Left colon (tissue), 2 donors: Measurements from ENCODE around the gene SNX6. TPM values are rescaled to one million over a fixed set of nuclear protein-coding genes. Genes with fewer than 3 reads are reported as not detected.
A peak's percentile ranks its signal among the peaks of the same experiment; 100 is the strongest.
"Not testable (repeated sequence)": the region's sequence is repeated elsewhere in the genome, so short reads cannot be mapped to it uniquely, and the experiment has no call there.

Experiments used
- ATAC-seq: fragments of 200-7000 bp; cut with Tn5 transposase; one replicate; pipeline ENCODE4 v1.9.1; 2020; ENCODE audit warnings: mild to moderate bottlenecking, moderate library complexity
- DNase-seq, 2 donors: peaks; one replicate each; pipeline ENCODE4 v3.0.0-alpha.2; 2020
- intact Hi-C, 2 donors: fragments of 100-400 bp; cut with DNase I in 1 of 2; cut with micrococcal nuclease in 1 of 2; formaldehyde crosslinking; loops; one replicate each; pipeline versions ENCODE4 v1.11.2 to v1.14.0; 2022; cut with DNase I, micrococcal nuclease
- long read RNA-seq: library from polyadenylated mRNA; unstranded; transcript quantifications from one replicate; pipeline ENCODE4 v2.0.0, GENCODE V29; 2021
- total RNA-seq, 2 donors: library from RNA; stranded (reverse); fragmentation: NEBNext Ultra II Directional; extraction: Animal tissue kit (Norgen Biotek cat#: 25700); gene quantifications; one replicate each; pipeline ENCODE4 v1.2.1, GENCODE V29; 2021
- donor health status: DM: no; HTN: no; CAD: no.
- donor health status: DM: yes; HTN: yes; CAD: no.

The SNX6 gene
- total RNA-seq, result 10 to 100 TPM; 83.1 to 87.0 TPM
- long read RNA-seq, transcript SNX6-201 (14 exons, 2,001 nt), result major isoform, 239 of 282 reads
- long read RNA-seq, transcript SNX6-202 (13 exons, 3,398 nt), result minor isoform, 10 of 282 reads
- long read RNA-seq, partial matches to known transcripts, result 15 of 282 reads
- long read RNA-seq, other reads (novel, unspliced or antisense), result 18 of 282 reads

DNA sequence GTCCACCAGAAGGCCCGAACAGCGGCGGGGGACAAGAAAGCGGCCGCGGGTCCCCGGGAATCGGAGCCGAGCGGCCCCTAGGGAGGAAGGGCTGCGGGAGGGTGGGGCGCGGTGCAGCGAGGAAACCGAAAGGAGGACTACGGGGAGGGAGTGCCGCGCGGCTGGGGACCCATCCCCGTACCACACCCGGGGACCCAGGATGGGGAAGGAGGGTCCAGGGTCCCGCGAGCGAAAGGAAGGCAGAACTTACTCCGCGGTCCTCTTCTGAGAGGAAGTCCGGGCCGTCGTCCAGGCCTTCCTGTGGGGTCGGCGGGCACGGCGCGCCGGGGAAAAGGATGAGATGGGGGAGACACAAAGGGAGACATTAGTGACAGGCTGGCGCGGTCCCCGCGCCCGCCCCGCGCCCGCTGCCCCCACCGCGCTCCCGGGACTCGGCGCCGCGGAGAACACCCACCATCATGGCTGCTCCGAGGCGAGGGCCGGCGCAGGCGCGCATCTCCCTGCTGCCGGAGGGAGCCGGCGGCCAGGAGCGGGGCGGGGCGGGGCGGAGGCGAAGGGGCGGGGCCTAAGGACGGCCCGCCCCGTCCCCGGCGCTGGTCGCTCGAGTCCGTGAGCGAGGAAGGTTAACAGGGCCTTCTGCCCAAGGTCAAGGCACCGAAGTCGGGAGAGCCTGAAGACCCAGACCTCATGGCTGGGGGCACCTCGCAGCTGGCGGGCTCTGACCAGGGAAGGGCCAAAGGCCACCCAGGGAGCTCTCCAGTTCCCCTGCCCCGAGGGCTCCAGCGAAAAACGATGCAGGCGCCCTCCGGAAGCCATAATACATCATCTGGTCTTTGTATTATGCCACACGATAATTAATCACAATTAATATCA is at the start of gene SNX6:
Gene SNX6 (minus strand): TSS at position 492 of the 873 bp plus-strand sequence. CDS start 32 bp downstream, at position 460.
- intact Hi-C loops, result no loop called here
- DNase-seq (peak; percentile 77 to 85), ATAC-seq (peak; percentile 88)

GRCh38 chr14:34678735-34679134 is 48.8 kb upstream of the SNX6 start:
- DNase-seq, result no peak
- intact Hi-C loops, result loop anchor here in 1 of 2 donors (10.0 kb wide), 1 partner anchor 46 kb away; no protein-coding TSS in a partner anchor
- no peak for ATAC-seq

- ATAC-seq (no peak), DNase-seq (no peak)
- intact Hi-C loops, result loop anchor here in 1 of 2 donors (10.0 kb wide), 1 partner anchor 46 kb away; no protein-coding TSS in a partner anchor
Observed at GRCh38 chr14:34678306-34678705, 48.4 kb upstream of the SNX6 start.

- no peak for DNase-seq
- intact Hi-C loops, result loop anchor here in 1 of 2 donors (10.0 kb wide), 1 partner anchor 48 kb away; no protein-coding TSS in a partner anchor
- ATAC-seq, result no peak
Observed at GRCh38 chr14:34676516-34677211, 46.7 kb upstream of the SNX6 start.

DNA sequence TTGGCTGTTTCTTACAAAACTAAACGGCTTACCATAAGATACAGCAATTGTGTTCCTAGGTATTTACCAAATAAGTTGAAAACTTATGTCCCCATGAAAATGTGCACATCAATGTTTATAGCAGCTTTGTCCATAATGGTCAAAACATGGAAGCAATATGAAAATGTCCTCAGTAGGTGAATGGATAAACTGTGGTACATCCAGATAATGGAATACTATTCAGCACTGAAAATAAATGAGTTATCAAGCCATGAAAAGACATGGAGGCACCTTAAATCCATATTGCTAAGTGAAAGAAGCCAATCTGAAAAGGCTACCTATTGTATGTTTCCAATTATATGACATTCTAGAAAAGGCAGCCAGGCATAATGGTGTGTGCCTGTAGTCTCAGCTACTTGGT is 43.8 kb upstream of the SNX6 start:
- no peak for ATAC-seq
- DNase-seq, result no peak
- intact Hi-C loops, result loop anchor here (2.0 to 10.0 kb wide), 2 partner anchors 47 to 51 kb away; no protein-coding TSS in a partner anchor

GRCh38 chr14:34671716-34672115 is 41.8 kb upstream of the SNX6 start:
- intact Hi-C loops, result loop anchor here (2.0 to 10.0 kb wide), 2 partner anchors 49 to 53 kb away; no protein-coding TSS in a partner anchor
- ATAC-seq (no peak), DNase-seq (no peak)

DNA sequence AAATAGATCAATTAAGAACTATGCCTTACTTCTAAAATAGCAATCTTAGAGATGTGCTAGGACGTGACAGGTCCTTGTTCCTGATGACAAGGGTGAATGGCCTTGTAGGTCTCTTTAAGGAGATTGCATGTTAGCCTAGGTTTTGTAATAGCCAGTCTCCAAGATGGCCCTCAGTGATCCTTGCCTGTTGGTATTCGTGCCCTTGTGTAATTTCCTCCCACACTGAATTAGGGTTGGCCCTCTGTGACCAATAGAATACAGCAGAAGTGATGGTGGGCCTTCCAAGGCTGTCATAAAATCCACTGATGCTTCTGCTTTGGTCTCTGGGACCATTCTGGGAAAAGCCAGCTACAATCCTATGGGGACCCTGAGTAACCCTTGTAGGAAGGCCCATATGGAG is 38.2 kb upstream of the SNX6 start:
- DNase-seq, result no peak
- intact Hi-C loops, result no loop called here
- ATAC-seq, result no peak

- intact Hi-C loops, result no loop called here
- ATAC-seq, result no peak
- no peak for DNase-seq
Observed at GRCh38 chr14:34667007-34667406, 37.1 kb upstream of the SNX6 start.

GRCh38 chr14:34665785-34666435 is 36.0 kb upstream of the SNX6 start:
- intact Hi-C loops, result no loop called here
- ATAC-seq, result peak; percentile 32
- peak in 1 of 2 donors; percentile 25 for DNase-seq

DNA sequence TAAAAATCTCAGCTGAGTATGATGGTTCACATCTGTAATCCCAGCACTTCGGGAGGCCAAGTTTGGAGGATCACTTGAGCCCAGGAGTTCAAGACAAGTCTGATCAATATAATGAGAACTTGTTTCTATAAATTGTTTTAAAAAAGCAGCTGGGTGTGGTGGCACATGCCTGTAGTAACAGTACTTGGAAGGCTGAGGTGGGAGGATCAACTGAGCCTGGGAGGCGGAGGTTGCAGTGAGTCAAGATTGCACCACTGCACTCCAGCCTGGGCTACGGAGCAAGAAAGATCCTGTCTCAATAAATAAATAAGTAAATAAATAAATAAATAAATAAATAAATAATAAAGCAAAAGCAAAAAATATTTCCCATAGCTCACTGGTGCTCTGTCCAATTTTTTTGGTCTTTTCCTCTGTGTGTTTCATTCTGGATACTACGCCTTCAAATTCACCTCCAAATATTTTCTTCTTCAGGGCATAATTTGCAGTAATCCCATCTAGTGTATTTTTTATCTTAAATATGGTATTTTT is 32.7 kb upstream of the SNX6 start:
- ATAC-seq, result no peak
- intact Hi-C loops, result no loop called here
- DNase-seq, result no peak

DNA sequence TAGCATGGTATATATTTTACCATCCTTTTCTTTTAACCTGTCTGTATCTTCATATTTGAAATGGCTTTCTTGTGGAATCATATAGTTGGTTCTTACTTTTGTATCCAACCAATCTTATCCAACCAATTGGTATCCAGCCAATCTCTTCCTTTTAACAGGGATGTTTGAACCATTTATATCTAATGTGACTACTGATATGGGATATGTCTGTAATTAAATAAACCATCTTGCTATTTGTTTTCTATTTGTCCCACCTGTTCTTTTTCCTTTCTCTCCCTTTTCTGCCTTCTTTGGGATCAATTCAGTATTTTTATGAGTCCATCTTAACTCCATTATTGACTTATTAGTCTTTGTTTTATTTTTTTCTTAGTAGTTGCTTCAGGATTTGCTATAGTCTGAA is 30.8 kb upstream of the SNX6 start:
- ATAC-seq (no peak), DNase-seq (no peak)
- intact Hi-C loops, result no loop called here

DNA sequence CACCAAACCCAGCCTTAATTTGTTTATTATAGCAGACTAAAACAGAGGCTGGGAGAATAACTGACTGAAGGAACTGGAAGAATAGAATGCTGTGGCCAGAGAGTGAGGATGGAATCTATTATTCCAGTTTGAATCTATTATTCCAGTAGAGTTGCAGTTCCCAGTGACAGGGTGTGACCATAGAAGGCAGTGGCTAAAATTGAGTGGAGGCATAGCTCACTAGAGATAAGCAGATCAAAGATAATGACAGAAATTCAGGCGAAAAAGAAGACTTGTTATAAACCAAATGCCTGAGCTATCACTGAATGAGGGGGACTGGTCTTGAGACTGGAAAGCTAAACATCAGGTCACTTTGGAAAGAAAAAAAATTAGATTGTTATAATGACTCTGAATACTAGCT is 26.0 kb upstream of the SNX6 start:
- intact Hi-C loops, result no loop called here
- ATAC-seq (no peak), DNase-seq (no peak)

DNA sequence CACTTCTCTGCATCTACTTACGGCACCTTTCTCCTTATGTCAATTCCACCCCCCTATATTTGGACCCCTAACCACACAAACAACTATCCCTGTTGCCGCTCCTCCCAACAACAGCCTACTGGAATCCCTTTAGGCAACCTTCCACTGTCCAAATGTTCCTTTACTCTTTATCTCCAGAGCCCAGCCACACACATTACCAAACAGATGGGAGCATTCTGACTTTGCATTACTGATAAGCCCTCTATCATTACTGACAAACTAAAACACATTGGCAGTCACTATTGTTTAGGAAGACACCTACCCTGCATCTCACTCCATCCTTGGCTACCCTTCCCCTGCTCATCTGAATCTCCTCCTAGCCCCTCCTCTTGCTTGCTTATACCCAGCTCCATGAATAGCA is 23.1 kb upstream of the SNX6 start:
- intact Hi-C loops, DNase-seq, ATAC-seq: not testable (repeated sequence)

- ATAC-seq, DNase-seq, intact Hi-C loops: not testable (repeated sequence)
Observed at GRCh38 chr14:34652348-34652747, 22.4 kb upstream of the SNX6 start.

DNA sequence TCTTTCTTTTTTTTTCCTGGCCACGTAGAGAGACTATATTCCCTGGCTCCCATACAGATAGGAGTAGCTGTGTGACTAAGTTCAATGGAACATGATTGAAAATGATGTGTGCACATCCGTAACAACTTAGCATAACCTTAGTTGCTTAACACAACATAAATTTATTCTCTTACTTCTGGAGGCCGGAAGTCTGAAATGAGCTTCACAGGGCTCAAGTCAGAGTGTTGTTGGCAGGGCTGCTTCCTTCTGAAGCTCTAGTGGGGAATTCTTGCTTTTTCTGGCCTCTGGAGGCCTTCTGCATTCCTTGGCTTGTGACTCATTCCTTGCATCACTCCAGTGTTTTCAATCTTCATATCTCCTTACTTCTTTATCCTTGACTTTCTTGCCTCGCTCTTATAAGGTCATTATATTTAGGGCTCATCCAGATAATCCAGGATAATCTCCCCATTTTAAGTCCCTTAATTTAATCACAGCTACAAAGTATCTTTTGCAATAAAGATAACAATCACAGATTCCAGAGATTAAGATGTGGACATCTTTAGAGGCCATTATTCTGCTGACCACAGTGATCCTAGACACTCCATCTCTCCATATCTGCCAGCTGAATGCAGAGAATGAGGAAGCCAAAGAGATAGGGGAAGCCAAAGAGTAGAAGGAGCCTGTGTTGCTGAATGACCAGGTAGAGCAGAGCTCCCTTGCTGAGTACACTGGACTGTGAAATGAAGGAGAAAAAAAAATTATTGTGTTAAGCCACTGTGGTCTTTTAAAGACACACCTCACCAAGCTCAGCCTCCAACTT is 21.0 kb upstream of the SNX6 start:
- no peak for ATAC-seq
- intact Hi-C loops, result no loop called here
- DNase-seq, result no peak

- DNase-seq, ATAC-seq, intact Hi-C loops: not testable (repeated sequence)
Observed at GRCh38 chr14:34650006-34650405, 20.1 kb upstream of the SNX6 start.

GRCh38 chr14:34649344-34649743 is 19.4 kb upstream of the SNX6 start:
- DNase-seq (no peak), ATAC-seq (no peak)
- intact Hi-C loops, result no loop called here
